ENCODE measurements around the gene EXOC6B. TPM values are rescaled to one million over a fixed set of nuclear protein-coding genes. Genes with fewer than 3 reads are reported as not detected.

EXOC6B gene
- total RNA-seq, 1 donor from 2014 or later, result 139 TPM

- Histone ChIP-seq H3K27me3 (ENCODE audit: low read depth) (no peaks in the 10 kb centered on the region), H3K36me3 (no peaks in the 10 kb centered on the region), H3K27ac (replicated peaks) (peak overlapping the region; percentile 63), H3K4me1 (peaks cover 55% of the 10 kb centered on the region), H3K9me3 (replicated peaks) (no peaks in the 10 kb centered on the region), H3K4me3 (no peak overlapping the region)
- DNase-seq, result no peak
- no peak for TF ChIP-seq CTCF (IDR thresholded peaks at IDR 0.05; ENCODE audit: borderline replicate concordance)
- intact Hi-C loops (cut with micrococcal nuclease), result loop anchor here (5.0 kb wide), 1 partner anchor 297 kb away; no protein-coding TSS in a partner anchor
These were observed 196.8 kb downstream of the EXOC6B start for GRCh38 chr2:72629062-72629461.

GRCh38 chr2:72627083-72627482 lies 198.8 kb downstream of the EXOC6B start:
- intact Hi-C loops (cut with micrococcal nuclease), result loop anchor here (5.0 kb wide), 1 partner anchor 295 kb away; no protein-coding TSS in a partner anchor
- TF ChIP-seq CTCF (IDR thresholded peaks at IDR 0.05; ENCODE audit: borderline replicate concordance), result no peak
- Histone ChIP-seq H3K27me3 (ENCODE audit: low read depth) (no peaks in the 10 kb centered on the region), H3K4me1 (peaks cover 61% of the 10 kb centered on the region), H3K4me3 (no peak overlapping the region), H3K9me3 (replicated peaks) (no peaks in the 10 kb centered on the region), H3K27ac (replicated peaks) (no peak overlapping the region), H3K36me3 (no peaks in the 10 kb centered on the region)
- DNase-seq, result no peak

GRCh38 chr2:72625366-72625765 lies 200.5 kb downstream of the EXOC6B start:
- Histone ChIP-seq H3K4me3 (no peak overlapping the region), H3K36me3 (no peaks in the 10 kb centered on the region), H3K9me3 (replicated peaks) (no peaks in the 10 kb centered on the region), H3K4me1 (peaks cover 54% of the 10 kb centered on the region), H3K27ac (replicated peaks) (no peak overlapping the region), H3K27me3 (ENCODE audit: low read depth) (no peaks in the 10 kb centered on the region)
- DNase-seq, result no peak
- intact Hi-C loops (cut with micrococcal nuclease), result loop anchor here (5.0 kb wide), 1 partner anchor 293 kb away; no protein-coding TSS in a partner anchor
- TF ChIP-seq CTCF (IDR thresholded peaks at IDR 0.05; ENCODE audit: borderline replicate concordance), result no peak

- Histone ChIP-seq H3K9me3 (replicated peaks) (no peaks in the 10 kb centered on the region), H3K4me1 (peaks cover 48% of the 10 kb centered on the region), H3K27ac (replicated peaks) (no peak overlapping the region), H3K27me3 (ENCODE audit: low read depth) (no peaks in the 10 kb centered on the region), H3K4me3 (no peak overlapping the region), H3K36me3 (no peaks in the 10 kb centered on the region)
- intact Hi-C loops (cut with micrococcal nuclease), result no loop called here
- no peak for TF ChIP-seq CTCF (IDR thresholded peaks at IDR 0.05; ENCODE audit: borderline replicate concordance)
- DNase-seq, result no peak
These were observed 202.4 kb downstream of the EXOC6B start for GRCh38 chr2:72623481-72623880.

- Histone ChIP-seq H3K9me3 (replicated peaks) (peaks cover 16% of the 10 kb centered on the region), H3K36me3 (peaks cover 3% of the 10 kb centered on the region), H3K27me3 (ENCODE audit: low read depth) (no peaks in the 10 kb centered on the region), H3K4me3 (no peak overlapping the region), H3K4me1 (peaks cover 21% of the 10 kb centered on the region), H3K27ac (replicated peaks) (no peak overlapping the region)
- TF ChIP-seq CTCF (IDR thresholded peaks at IDR 0.05; ENCODE audit: borderline replicate concordance), result no peak
- intact Hi-C loops (cut with micrococcal nuclease), result no loop called here
- DNase-seq, result no peak
These were observed 206.2 kb downstream of the EXOC6B start for GRCh38 chr2:72619626-72620025.

Data from left ventricle myocardium inferior (tissue), 1 donor.